Islet of Langerhans (tissue), 1 donor: ENCODE results near the gene NEDD4L.
"Not testable (repeated sequence)": the region's sequence is repeated elsewhere in the genome, so short reads cannot be mapped to it uniquely, and the experiment has no call there.

ENCODE experiments used
- FAIRE-seq: peaks from one replicate; lab custom pipeline; 2011; peaks lifted over from hg19 to GRCh38; lab: Jason Lieb, UNC

The NEDD4L gene

DNA sequence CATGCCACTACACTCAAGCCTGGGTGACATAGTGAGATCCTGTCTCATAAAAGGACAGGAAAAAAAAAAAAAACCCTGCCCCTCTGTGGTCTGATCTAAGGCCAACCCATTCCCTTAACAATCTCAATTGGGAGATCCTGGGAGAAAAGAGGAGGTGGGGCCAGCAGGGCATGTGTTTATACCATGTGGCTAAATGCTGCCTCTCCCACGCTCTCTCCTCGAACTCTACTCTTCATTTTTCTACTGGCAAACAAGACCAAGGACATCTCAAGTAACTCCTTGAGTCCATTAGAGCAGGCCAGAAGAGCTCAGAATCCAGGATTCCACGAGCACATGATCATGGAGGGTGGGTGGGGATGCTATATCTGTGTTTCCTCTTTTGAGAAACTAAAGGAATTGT is 16.7 kb upstream of the NEDD4L start:
- no peak for FAIRE-seq

GRCh38 chr18:58028109-58028784 is 15.8 kb upstream of the NEDD4L start:
- no peak for FAIRE-seq

- FAIRE-seq: no peak
These were observed 11.8 kb upstream of the NEDD4L start for GRCh38 chr18:58032233-58032632.

DNA sequence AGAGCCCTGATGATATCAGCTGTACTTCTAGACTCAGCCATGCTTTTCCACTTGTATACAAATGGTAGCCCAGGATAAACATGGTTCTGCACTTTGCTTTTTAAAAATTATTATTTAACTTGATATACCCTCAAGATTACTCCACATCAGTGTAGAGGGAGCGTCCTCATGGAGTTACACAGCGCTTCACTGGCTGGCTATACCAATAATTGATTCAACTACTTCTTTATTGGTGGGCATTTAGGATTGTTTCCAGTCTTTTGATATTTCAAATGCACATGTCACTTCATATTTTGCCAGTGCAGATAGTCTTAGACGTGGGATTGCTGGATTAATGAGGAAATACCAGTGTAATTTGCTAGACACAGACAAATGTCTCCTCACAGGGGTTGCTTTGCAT is 10.8 kb upstream of the NEDD4L start:
- no peak for FAIRE-seq

GRCh38 chr18:58034370-58034769 is 9.7 kb upstream of the NEDD4L start:
- FAIRE-seq: no peak

- FAIRE-seq: no peak
These were observed 6.9 kb upstream of the NEDD4L start for GRCh38 chr18:58037163-58037562.

DNA sequence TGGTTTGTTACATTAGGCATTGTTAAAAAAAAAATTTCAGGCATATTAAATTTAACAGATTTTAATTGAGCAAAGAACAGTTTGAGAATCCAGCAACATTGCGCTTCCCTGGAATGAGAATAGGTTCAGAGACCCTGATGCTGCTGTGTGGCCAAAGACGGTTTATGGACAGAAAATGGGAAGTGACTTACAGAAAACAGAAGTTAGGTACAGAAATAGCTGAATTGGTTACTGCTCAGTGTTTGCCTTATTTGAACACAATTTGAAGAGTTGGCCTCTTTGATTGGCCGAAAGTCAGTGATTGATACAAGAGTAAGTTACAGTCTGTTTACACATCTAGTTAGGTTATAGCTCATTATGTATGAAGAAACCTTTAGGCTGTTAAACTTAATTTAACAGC is 6.0 kb upstream of the NEDD4L start:
- no peak for FAIRE-seq

DNA sequence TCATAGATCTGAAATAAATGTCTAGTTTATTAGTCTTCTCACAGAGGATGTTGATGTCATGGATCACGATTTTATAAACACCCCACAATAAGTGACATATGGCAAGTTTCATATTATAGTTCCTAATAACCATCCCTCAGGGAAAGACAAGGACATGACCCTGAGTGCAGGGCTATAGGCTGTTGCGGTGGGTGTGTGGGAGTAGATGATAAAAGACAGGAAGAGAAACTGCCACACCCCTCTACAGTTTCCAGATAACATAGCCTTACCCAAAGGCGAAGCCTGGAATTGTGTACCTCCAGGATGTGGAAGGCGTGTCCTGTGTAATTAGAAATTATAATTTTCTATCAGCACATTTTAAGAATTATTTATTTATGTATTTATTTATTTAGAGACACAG is 2.4 kb upstream of the NEDD4L start:
- no peak for FAIRE-seq

DNA sequence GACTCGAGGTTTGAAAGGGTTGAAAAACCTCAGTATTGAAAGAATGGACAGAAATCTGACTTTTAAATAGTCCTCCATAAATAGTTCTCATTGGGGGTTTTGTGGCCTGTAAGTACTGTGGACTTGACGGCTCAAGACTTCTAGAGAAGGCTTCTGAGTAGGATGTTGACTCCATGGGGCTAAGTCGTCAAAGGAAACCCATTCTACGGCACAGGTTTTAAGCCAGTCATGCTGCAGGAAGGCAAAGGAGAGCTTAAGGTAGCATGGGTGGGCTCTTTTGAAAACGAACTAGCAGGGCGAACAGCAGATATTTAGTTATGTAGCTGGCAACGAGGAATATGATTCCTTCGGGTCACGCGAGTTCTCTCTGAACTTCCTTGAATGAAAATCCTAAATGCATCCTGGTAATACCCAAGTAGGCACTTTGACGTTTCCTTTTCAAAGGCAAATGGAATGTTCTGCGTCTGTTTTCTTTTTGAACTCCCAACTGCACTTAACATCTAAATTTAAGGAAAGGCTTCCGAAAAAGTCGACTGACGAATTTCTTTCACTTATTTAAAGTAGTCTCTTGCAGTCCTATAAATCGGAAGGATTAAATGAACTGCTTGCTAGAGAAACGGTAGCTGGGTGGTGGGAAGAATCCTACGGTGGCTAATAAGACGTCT is 1.1 kb upstream of the NEDD4L start:
- FAIRE-seq: no peak

DNA sequence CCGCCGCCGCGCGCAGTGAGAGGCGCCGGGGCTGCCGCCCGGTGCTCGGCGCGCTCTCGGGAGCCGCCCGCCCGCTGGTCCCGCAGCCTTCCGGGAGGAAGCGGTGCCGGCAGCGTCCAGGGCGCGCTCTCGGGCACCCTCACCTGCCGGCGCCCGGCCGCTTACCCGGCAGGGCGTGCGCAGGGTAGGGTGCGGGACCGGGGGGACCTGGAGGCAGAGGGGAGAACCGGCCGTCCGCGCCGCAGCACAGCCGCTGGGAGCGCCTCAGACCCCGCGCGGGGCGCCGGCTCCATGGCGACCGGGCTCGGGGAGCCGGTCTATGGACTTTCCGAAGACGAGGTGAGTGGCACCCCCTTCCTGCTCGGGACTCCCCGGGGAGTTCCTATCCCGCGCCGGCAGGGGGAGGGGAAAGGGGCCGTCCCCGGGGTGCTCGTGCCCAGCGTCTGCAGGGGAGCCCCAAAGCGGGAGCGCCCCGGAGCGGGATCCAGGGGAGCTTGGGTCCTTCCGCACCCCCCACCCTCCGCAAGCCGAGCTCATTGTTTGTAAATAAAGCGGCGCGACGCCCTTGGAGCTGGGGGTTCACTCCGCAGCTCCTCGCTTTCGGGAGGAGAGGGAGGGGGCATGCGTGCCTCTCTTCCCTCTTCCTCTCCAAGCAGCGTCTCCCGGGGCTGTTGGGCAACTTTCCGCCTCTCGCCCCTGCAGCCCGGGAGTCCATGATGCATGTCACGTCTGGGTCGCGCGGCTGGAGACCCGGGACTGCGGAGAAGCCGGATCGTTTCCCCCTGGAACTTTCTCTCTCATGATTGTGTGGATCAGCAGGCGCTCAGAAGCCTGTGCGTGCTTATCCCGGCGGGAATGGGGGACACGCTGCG is 580 bp downstream of the NEDD4L start:
- no peak for FAIRE-seq

DNA sequence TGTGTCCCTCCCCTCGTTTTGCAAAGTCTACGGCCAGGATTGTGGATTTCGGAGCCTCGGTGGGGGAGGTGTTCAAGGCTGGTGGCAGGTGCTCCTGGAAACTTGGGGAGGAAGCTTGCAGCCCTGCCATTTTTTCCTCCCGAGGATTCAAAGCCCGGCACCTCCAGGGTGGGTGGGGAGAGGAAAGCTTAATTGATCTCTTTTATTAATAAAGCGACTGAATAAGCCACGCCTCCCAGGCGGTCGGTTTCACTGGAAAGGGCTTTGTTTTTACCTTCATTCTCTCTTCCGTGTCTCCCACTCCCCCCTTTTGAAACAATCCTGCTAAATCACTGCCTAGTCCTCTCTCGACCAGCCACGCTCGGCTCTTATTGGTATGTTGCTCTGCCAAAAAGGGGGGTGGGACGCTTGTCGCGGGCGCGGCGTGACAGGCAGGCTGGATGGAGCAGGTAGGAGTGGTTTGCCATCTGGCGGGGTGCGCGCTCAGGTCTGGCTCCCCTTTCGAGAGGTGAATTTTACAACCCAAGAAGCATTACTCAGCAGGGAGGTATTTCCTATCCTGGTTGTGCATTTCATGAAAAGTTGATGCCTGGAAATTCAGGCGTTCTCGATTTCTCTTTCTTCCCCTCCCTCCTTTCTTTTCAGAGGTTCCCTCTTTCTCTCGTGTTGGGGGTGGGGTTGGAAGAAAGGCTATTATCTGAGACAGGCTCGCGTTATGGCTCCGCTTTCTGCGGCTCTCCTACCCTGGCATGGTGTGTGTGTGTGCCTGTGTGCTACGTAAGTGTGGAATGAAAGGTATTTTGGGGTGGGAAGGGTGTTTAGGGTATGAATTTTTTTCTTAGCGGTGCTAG is 1.4 kb downstream of the NEDD4L start:
- FAIRE-seq: no peak

GRCh38 chr18:58046093-58046793 is 2.2 kb downstream of the NEDD4L start:
- FAIRE-seq: no peak

DNA sequence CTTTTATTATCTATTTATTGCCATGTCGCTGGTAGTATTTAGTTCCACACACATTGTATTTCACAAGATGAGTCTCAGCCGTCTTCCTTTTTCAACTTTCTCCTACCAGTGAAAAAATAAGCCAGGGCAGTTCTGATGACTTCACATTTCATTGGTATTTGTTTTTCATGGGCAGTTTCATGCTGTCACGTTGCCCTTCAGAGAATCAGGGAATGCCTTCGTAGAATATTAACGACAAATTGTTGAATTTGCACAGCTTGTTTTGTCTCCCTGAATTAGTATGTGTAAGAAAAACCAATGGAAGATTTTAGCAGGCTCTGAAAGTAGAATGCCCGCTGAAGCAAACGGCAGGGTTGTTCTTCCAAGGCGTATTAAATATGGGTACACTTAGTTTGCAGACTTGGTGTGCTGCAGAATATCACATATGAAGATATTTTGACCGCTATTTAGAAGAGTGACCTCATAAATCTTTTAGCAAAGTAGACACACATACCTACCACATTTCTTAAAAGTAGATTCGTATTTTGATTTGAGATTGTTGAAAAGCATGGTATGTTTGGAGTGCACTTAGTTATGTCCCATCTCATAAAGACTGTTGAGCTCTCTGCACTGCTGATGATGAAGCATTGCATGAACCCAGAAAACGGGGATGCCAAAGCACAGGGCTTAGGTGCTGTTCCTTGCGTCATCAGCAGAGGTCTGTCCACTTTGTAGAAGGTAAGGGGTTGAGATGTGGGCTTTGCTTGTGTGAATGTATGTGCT is 2.9 kb downstream of the NEDD4L start:
- FAIRE-seq: no peak

GRCh38 chr18:58047556-58047882 is 3.5 kb downstream of the NEDD4L start:
- no peak for FAIRE-seq

DNA sequence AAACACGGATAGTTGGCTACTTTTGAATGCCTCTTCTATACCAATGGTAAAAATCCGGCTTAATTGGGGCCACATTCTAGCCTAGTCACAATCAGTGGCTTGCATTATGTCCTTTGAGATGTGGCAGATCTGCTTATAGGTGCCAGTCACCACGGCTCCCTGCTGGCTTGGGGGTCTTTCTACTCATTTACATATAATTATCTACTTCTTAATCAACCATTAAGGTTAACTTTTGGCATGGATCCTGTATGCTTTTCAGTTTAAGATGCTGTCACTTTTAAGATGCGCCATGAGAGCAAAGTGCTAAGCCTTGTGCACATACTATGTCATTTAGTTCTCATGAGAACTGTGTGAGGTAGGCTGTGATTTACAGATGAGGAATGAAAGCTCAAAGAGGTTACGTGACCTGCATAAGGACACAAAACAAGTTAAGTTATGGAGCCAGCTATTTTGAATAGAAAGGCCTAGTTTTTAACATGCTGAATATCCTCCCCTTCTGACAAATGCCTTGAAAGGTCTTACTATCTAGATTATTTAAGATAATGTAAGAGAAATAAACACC is 4.1 kb downstream of the NEDD4L start:
- no peak for FAIRE-seq

DNA sequence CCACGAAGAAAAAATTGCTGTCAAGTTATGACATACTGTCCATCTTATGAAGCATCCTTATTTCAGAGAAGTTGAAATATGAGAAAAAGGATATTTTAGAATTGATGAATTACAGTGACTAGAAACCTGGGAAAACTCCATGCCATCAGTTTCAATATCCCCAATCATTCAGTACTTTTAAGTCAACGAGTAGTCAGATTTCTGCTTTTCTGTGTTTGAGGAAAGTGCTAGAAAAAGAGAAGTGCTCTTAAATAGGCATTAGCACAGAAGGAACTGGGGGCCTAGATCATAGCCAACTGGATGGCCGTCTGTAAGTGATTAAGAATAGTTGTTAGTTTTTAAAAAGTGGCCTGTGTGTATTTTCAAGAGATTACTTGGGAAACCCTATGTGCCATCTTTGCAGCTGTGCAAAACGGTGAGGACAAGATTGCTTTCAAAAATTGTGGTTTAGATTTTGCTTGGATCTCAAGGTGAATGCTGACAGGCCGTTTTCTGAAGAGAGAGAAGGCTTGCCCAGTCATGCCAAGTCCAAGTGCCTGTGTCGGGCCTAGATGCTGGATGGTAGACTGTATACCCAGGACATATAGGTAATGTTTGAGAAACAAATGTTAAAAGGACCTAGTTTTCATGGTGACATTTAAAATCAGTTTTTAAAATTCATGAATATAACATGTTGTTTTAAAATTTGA is 5.1 kb downstream of the NEDD4L start:
- no peak for FAIRE-seq

GRCh38 chr18:58050963-58051362 is 6.9 kb downstream of the NEDD4L start:
- not testable (repeated sequence) for FAIRE-seq

GRCh38 chr18:58051765-58052460 is 7.9 kb downstream of the NEDD4L start:
- peak; percentile 82 for FAIRE-seq

DNA sequence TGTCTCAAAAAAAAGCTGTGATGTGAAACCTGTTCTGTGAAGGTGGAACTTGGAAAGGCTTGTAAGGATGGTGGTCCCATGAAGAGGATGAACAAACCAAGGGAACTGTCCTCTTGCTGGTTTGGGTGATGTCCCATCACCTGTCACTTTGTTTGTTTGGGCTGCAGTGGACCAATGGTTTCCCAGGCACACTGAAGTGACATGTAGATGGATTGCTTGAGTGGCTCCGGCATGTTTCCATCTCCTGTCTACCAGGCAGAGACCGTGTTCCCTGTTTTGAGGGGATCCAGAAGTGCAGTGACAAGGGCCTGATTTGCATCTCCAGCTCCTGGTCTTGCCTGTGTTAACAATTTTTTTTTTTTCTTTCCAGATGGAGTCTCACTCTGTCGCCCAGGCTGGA is 8.9 kb downstream of the NEDD4L start:
- FAIRE-seq: no peak
